ENCODE data around the gene TNNC2.
"Not testable (repeated sequence)": the region's sequence is repeated elsewhere in the genome, so short reads cannot be mapped to it uniquely, and the experiment has no call there.

TNNC2 gene

GRCh38 chr20:45818239-45818638 is 8.9 kb downstream of the TNNC2 start:
- DNase-seq = no peak

GRCh38 chr20:45817376-45818194 is 9.5 kb downstream of the TNNC2 start:
- peak; percentile 86 for DNase-seq

- peak; percentile 34 for DNase-seq
These were observed 10.2 kb downstream of the TNNC2 start for GRCh38 chr20:45816951-45817350.

GRCh38 chr20:45814314-45814713 is 12.8 kb downstream of the TNNC2 start:
- DNase-seq = no peak

- no peak for DNase-seq
These were observed 13.6 kb downstream of the TNNC2 start for GRCh38 chr20:45813489-45813888.

- no peak for DNase-seq
These were observed 14.1 kb downstream of the TNNC2 start for GRCh38 chr20:45813006-45813340.

- peak; percentile 99 for DNase-seq
These were observed 14.7 kb downstream of the TNNC2 start, which contains the start of gene UBE2C for GRCh38 chr20:45812157-45813005. Gene UBE2C (plus strand): TSS chr20:45812644. CDS start chr20:45812696, 52 bp downstream.

GRCh38 chr20:45810191-45810970 is 16.7 kb downstream of the TNNC2 start:
- no peak for DNase-seq

- DNase-seq = no peak
These were observed 25.3 kb downstream of the TNNC2 start for GRCh38 chr20:45801851-45802250.

GRCh38 chr20:45798935-45799642 is 28.0 kb downstream of the TNNC2 start:
- DNase-seq = peak; percentile 64

- not testable (repeated sequence) for DNase-seq
These were observed 29.2 kb downstream of the TNNC2 start for GRCh38 chr20:45797955-45798354.

- DNase-seq = not testable (repeated sequence)
These were observed 29.6 kb downstream of the TNNC2 start for GRCh38 chr20:45797510-45797909.

GRCh38 chr20:45796337-45797065 is 30.6 kb downstream of the TNNC2 start:
- no peak for DNase-seq

GRCh38 chr20:45792317-45793118 is 34.6 kb downstream of the TNNC2 start:
- DNase-seq = no peak

GRCh38 chr20:45788351-45788750 is 38.8 kb downstream of the TNNC2 start:
- DNase-seq = no peak

GRCh38 chr20:45783656-45784294 is 43.3 kb downstream of the TNNC2 start:
- no peak for DNase-seq

GRCh38 chr20:45782890-45783289 is 44.2 kb downstream of the TNNC2 start:
- peak; percentile 21 for DNase-seq

- peak; percentile 92 for DNase-seq
These were observed 45.7 kb downstream of the TNNC2 start for GRCh38 chr20:45781391-45781931.

GRCh38 chr20:45780159-45780558 is 47.0 kb downstream of the TNNC2 start:
- peak; percentile 6 for DNase-seq
